Mammary epithelial cell (primary cell): ENCODE measurements around the gene PTPRG.

ENCODE experiments used
- EZH2 ChIP-seq: IDR thresholded peaks from 2 replicates; pipeline ENCODE4 v1.6.1; 2012; ENCODE audit warnings: low read length, inconsistent platforms, borderline replicate concordance
- TF ChIP-seq, protein P1 (sequence below), 2 donors: IDR thresholded peaks in 1 of 2; conservative IDR thresholded peaks in 1 of 2; 2 replicates each; pipeline ENCODE4 v1.5.1; 2011 to 2012; ENCODE audit warnings: inconsistent platforms in 2 of 2, low read length in 2 of 2, mild to moderate bottlenecking in 2 of 2, control low read depth in 1 of 2, low read depth in 1 of 2; ENCODE audit not compliant: insufficient read depth in 1 of 2; ENCODE audit errors: extremely low read depth in 1 of 2

DNA sequence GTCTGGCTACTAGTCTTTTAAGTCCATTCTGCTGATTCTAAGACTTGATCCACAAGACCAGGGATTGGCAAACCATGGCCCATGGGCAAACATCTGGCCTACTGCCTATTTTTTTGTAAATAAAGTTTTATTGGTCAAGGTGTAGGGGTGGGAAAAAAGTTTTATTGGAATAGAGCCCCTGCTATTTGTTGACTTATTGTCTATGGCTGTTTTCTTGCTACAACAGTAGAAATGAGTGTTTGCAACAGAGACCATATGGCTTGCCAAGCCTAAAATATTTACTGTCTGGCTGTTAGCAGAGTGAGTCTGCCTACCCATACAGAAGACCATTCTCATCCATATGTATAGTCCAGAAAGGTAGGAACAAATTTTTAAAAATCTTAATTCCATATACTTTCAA is 106.4 kb downstream of the PTPRG start:
- no peak for TF ChIP-seq EZH2
- TF ChIP-seq, protein P1, sequence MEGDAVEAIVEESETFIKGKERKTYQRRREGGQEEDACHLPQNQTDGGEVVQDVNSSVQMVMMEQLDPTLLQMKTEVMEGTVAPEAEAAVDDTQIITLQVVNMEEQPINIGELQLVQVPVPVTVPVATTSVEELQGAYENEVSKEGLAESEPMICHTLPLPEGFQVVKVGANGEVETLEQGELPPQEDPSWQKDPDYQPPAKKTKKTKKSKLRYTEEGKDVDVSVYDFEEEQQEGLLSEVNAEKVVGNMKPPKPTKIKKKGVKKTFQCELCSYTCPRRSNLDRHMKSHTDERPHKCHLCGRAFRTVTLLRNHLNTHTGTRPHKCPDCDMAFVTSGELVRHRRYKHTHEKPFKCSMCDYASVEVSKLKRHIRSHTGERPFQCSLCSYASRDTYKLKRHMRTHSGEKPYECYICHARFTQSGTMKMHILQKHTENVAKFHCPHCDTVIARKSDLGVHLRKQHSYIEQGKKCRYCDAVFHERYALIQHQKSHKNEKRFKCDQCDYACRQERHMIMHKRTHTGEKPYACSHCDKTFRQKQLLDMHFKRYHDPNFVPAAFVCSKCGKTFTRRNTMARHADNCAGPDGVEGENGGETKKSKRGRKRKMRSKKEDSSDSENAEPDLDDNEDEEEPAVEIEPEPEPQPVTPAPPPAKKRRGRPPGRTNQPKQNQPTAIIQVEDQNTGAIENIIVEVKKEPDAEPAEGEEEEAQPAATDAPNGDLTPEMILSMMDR (conservative IDR thresholded peaks at IDR 0.05 in 1 of 2, IDR thresholded peaks at IDR 0.05 in 1 of 2; ENCODE audit: extremely low read depth in 1 of 2, insufficient read depth in 1 of 2, low read depth in 1 of 2, low read length in 2 of 2) = no peak
